Measurements from ENCODE around the gene STK11.
"Not testable (repeated sequence)": the region's sequence is repeated elsewhere in the genome, so short reads cannot be mapped to it uniquely, and the experiment has no call there.

STK11 gene

DNA sequence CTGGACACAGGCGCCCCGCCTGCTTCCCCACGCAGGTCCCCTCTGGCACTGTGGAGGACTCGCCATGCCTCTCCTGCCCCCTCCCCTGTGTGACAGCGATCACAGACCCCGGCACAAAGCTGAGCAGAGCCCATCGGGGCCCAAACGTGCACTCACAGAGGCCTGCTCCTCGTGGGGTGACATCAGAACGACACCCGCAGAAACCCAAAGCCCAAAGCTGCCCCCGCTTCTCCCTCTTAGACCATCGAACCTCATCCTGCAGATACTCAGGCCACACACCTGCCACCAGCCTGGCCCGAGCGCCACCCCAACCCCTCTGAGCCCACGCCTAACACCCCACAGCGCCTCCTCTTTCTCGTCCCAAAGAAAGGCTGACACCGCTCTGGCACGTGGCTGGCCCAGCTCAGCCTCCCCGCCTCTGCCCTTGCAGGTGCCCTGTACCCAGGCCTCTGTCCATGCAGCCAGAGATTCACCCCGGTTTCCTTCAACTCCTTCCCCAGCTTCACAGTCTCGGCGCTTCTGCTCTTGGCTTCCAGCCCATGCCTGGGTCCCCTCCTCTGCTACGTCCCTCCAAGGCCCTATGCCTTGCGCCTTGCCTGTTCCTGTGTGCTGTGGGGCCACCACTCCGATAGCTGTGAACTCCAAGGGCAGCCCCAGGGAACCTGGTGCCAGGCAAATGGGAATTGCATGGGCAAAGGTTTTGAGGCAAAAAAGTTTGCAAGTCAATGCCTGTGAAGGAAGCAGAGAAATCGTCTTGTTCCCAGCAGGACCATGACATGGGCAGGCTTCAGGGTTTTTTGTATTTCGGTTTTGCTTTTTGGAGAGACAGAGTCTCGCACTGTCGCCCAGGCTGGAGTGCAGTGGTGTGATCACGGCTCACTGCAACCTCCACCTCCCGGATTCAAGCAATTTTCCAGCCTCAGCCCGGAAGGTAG lies 33.1 kb downstream of the STK11 start:
- no peak for DNase-seq

GRCh38 chr19:1239420-1239795 lies 33.8 kb downstream of the STK11 start:
- no peak for DNase-seq

DNA sequence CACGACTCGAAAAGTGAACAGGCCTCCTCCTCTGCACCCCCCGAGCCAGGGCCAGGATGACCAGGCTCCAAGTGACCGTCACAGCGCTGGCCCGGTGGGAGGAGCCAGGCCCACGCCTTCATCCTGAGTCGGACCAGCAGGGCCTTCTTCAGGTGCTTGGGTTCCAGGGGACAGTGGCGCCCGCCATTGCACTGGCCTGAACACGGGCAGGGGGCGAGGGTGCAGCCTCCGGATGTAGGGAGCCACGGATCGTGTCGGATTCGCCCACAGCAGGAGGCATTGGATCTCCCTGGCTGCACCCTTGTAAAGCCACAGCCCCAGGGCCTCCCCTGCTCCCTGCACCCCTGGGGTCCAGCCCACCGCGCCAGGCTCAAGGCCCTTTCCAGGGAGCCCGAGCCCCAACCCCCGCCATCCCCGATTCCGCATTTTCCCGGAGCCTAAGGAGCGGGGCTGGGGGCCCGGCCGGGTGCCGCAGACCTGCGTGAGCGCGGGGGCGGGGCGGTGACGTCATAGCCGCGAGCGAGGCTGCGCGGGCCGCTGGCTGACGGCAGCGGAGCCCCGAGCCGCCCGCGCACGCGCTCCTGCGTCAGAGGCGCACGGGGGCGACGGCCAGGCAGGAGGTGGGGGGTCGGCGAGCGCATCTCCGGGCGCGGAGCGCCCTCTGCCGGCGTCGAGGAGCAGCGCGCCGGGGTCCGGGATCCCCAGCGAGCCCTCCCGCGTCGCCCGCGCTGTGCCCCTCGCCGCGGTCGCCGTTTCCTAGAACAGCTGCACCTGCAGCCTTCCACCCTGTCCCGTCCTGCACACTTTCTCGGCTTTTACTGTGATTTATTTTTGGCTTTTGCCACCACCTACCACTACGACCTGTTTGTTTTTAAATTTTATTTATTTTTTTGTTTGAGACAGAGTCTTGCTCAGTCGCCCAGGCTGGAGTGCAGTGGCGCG lies 34.5 kb downstream of the STK11 start:
- DNase-seq = peak; percentile 97

DNA sequence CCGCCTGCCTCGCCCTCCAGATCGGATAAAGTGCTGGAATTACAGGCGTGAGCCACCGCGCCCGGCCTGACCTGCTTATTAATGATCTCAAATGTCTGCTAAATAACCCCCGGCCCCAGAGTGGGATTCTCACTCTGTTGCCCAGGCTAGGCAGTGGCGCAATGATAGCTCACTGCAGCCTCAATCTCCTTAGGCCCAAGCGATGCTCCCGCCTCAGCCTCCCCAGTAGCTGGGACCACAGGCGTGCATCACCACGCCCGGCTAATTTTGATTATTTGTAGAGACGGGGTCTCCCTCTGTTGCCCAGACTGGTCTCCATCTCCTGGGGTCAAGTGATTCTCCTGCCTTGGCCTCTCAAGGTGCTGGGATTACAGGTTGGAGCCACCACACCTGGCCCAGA lies 35.3 kb downstream of the STK11 start:
- DNase-seq = no peak

- peak; percentile 97 for DNase-seq
These were observed 36.0 kb downstream of the STK11 start, which contains the start of gene ATP5F1D for GRCh38 chr19:1241417-1242095. ATP5F1D (plus strand) TSS chr19:1241751; CDS start chr19:1241851, 100 bp downstream.

DNA sequence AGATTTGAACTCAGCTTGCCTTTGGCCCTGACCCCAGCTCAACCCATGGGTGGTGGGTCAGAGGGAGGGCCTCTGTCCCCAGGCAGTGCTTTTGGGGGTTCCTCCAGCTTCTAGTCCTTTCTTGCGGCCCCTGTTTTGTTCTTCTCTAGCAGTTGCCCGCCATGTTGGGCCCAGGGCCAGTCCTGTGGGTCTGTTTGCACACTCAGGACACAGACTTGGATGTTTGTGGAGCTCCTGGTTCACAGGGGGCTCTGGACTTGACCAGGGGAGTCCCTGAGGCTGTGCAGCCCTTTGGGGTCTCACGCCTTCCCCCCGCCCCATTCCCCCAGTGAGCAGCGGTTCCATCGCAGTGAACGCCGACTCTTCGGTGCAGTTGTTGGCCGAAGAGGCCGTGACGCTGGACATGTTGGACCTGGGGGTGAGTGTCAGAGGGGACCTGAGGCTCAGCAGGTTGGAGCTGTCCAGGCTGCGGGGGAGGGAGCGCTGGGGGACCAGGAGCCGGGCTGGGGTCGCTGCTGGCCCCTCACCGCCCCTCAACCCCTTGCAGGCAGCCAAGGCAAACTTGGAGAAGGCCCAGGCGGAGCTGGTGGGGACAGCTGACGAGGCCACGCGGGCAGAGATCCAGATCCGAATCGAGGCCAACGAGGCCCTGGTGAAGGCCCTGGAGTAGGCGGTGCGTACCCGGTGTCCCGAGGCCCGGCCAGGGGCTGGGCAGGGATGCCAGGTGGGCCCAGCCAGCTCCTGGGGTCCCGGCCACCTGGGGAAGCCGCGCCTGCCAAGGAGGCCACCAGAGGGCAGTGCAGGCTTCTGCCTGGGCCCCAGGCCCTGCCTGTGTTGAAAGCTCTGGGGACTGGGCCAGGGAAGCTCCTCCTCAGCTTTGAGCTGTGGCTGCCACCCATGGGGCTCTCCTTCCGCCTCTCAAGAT lies 38.5 kb downstream of the STK11 start:
- peak; percentile 94 for DNase-seq

GRCh38 chr19:1244693-1245451 lies 39.3 kb downstream of the STK11 start:
- DNase-seq = no peak

- no peak for DNase-seq
These were observed 40.1 kb downstream of the STK11 start for GRCh38 chr19:1245494-1246264.

DNA sequence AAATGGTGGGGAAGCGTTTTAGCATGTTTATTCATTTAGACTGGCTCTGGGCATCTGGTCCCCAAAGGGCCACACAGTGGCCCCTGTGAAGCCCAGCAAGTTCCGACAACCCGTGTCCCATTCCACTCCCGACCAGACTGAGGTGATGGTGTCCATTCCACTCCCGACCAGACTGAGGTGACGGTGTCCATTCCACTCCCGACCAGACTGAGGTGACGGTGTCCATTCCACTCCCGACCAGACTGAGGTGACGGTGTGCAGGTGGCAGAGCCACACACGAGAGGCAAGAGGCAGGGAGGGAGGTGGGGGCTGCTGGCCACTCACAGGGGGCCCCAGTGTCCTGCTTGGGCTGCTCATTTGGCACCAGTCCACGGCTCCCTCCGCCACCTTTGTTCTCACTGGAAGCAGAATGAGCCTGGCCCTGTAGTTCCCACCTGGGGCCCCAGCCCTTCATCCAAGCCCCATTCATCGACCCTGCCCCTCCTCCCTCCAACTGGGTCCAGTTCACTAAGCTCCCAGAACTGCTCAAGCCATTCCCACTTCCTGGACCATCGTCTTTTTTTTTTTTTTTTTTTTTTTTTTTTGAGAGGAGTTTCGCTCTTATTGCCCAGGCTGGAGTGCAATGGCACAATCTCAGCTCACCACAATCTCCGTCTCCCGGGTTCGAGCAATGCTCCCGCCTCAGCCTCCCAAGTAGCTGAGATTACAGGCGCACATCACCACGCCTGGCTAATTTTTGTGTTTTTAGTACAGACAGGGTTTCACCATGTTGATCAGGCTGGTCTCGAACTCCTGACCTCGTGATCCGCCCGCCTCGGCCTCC lies 40.9 kb downstream of the STK11 start:
- not testable (repeated sequence) for DNase-seq

GRCh38 chr19:1247748-1248138 lies 42.2 kb downstream of the STK11 start:
- no peak for DNase-seq

DNA sequence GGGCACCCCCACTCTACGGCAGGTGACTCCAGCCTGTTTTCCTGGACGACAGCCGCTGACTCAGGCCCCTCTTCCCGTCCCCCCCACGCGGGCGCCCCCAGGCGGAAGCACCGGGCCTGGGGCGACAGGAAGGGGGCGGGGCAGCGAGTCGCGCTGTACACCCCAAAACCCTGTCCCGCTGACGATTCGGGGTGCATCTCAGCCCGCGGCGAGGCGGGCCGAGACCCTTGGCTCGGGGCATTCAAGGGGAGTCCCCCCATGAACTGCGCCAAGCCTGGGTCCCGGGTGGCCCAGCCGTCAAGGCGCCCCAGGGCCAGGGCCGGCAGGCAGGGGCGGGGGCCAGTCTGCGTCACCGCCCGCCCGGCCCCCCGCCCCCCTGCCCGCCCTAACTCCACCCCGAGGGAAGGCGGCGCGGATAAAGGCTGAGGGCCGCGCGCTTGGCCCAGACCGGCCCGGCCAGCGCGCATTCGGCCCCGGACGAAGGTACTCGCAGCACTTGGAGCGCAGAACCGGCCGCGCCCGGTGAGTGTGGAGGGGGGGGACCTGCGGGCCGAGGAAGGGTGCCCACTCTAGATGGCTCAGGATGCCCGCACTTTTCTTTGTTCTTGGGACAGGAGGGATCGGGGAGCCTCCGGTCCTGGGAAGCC lies 42.7 kb downstream of the STK11 start, which contains the start of gene MIDN:
Gene MIDN (plus strand): TSS at position 445 of the 647 bp plus-strand sequence. CDS start 1,714 bp downstream, outside the sequence.
- peak; percentile 91 for DNase-seq

- DNase-seq = peak; percentile 94
These were observed 43.3 kb downstream of the STK11 start for GRCh38 chr19:1248786-1249297.

DNA sequence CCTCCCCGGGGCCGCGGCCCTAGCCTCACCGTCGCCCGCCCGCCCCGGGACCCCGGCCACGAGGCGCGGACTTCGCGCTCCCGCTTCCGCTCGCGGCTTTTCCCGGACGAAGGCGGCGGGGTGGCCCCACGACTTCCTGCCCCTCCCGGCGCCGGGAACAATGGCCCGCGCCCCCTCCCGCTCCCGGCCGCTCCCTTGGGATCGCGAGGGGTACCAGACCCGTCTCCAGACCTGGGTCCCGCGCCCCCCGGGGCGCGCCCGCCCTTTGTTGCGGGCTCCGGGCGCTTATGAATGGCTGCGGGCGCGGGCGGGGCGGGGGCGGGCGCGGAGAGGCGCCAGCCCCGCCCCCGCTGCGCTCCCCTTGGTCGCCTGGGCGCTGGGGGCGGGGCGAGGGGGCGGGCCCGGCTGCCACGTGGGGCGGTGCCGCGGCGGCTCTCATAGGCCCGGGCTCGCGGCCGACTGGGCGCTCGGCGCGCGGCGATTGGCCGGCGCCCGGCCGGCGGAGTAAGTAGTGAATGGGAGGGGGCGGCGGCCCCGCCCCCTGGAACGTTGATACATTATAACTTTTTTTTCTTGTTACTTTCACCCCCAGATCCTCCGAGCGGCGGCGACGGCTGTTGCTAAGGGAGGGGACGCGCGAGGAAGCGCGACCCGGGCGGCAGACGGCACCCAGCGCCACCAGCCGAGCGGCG lies 43.9 kb downstream of the STK11 start:
- DNase-seq = peak; percentile 97

- DNase-seq = no peak
These were observed 44.4 kb downstream of the STK11 start for GRCh38 chr19:1249990-1250436.

DNA sequence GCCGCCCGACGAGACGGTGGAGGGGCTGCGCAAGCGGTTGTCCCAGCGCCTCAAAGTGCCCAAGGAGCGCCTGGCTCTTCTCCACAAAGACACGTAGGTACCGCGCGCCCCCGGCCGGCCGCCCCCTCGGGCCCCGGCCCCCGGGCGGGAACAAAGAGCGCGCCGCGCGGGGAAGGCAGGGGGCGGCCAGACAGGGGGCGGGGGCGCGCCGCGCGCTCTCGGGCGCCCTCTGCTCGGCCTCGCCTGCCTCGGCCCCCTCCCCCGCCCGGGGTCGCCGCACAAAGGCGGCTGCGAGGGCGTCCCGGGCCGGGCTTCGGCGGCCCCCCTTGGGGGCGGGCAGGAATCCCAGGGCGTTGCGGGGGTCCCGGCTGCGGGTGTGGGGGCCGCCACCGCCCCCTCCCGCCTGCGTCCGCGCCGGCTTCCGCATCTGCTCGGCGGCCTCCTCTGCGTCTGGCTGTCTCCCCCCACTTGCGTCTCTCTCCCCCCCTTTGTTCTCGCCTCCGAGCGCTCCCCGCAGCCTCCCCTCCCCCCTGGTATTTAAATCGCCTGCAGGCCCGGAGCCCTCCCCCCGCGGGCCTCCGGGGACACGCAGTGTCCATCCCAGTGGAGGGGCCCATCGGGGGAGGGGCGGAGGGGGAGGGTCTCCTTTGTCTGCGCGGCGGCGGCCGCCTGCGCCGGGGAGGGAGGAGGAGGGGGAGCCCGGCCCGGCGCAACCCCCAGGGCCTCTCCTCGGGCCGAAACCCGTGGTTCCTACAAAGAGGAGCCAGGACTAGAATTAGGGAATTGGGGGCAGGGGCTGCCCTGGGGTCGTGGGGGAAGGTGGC lies 45.1 kb downstream of the STK11 start:
- DNase-seq = peak; percentile 81
